ENCODE measurements around the gene MR1. TPM values are rescaled to one million over a fixed set of nuclear protein-coding genes. Genes with fewer than 3 reads are reported as not detected.

Gene MR1
- polyA plus RNA-seq, 1 of the 3 experiments (the other 2 are of a cell fraction) = 7.0 TPM

DNA sequence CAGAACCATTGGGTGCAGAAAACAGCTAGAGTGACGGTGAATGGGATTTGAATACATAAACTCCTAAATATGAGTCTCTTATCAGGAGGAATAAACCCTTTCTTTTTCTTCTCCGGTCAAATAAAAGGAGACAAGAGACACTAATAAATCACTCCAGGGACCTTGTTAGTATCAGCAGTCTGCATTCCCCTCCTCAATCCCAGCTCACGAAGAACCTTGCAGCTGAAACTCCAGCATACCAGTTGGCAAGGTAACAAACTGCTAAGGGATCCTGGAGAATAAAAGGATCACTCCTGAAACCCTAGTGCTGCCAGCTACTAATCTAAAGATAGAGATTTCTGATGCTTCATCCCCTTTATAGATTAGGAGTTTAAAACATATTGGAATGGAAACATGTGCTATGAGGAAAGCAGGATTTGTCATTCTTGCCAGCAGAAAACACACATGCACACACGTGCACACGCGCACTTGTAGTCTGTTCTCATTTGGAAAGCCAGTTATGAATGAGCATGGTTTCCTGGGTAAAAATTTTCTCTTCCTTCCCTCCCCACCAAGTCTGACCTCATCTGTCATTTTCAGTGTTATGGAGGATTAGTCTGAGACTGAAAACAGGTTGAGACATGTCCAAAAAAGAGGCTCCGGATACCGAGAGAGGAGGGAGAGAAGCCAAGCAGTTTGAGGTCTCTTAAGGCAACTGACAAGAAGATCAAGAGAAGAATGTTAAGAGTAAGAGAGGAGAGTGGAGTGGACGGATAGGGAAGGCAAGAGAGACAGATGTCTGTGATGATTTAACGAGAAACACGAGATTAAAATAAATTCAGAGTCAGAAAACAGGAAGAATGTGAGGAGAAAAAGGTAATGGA, 65.6 kb downstream of the MR1 start:
- Histone ChIP-seq H3K9ac (peak overlapping the region; percentile 70), H3K4me2 (peak overlapping the region; percentile 99), H3K4me3 (ENCODE audit: low read depth in 2 of 2, low read length in 1 of 2) (peak overlapping the region; percentile 3 to 45; a peak in 3 of 4 replicates), H2AFZ (ENCODE audit: low read depth) (no peak overlapping the region), H3K9me3 (no peaks in the 10 kb centered on the region), H4K20me1 (ENCODE audit: insufficient read depth) (0 out of 2 replicates have a peak, but pooled peaks cover 10% of the 10 kb centered on the region), H3K27ac (ENCODE audit: low read depth in 2 of 2, low read length in 1 of 2) (peak overlapping the region; percentile 98 to 99), H3K79me2 (ENCODE audit: insufficient read depth) (peaks cover 34% of the 10 kb centered on the region), H3K36me3 (replicated peaks in 1 of 2; ENCODE audit: control insufficient read depth in 1 of 2, insufficient read depth in 2 of 2, low read length in 1 of 2) (peaks cover 0 to 1% of the 10 kb centered on the region in 2 experiments), H3K27me3 (ENCODE audit: insufficient read depth) (no peaks in the 10 kb centered on the region), H3K9me2 (no peaks in the 10 kb centered on the region), H3K4me1 (ENCODE audit: control insufficient read depth in 1 of 2, insufficient read depth in 2 of 2, low read depth in 1 of 2, low read length in 1 of 2) (peaks cover 93% of the 10 kb centered on the region in 2 experiments), H3F3A (replicated peaks; ENCODE audit: insufficient read depth) (peaks cover 81% of the 10 kb centered on the region)
- POLR2A ChIA-PET = interaction anchor here (0.9 to 2.3 kb wide), 2 partner anchors 10 to 168 kb away, joined by 3 to 7 read pairs; no protein-coding TSS in a partner anchor
- TF ChIP-seq RXRA (IDR thresholded peaks at IDR 0.05; ENCODE audit: borderline replicate concordance, low read depth) (peak; percentile 66; the same call in 1 of the 2 replicates), JUND (IDR thresholded peaks at IDR 0.05) (peak; percentile 65), MEF2A (IDR thresholded peaks at IDR 0.05; ENCODE audit: borderline replicate concordance, low read depth) (0 out of 2 replicates have a peak, but pooled peaks have one; percentile 18), NFIC (IDR thresholded peaks at IDR 0.05; ENCODE audit: borderline replicate concordance) (peak; percentile 63; the same call in 1 of the 2 replicates), NRF1 (IDR thresholded peaks at IDR 0.05; ENCODE audit: low read depth, low read length) (peak; percentile 34; the same call in 1 of the 2 replicates), MAX (IDR thresholded peaks at IDR 0.05; ENCODE audit: low read depth) (peak; percentile 84), TCF12 (IDR thresholded peaks at IDR 0.05) (peak; percentile 75), FOXM1 (IDR thresholded peaks at IDR 0.05; ENCODE audit: low read depth) (peak; percentile 9; the same call in 1 of the 2 replicates), PBX3 (IDR thresholded peaks at IDR 0.05) (peak; percentile 93), SIN3A (IDR thresholded peaks at IDR 0.05; ENCODE audit: borderline replicate concordance, low read depth, low read length) (peak; percentile 75; the same call in 1 of the 2 replicates), POLR2AphosphoS5 (IDR thresholded peaks at IDR 0.05; ENCODE audit: low read depth, low read length) (peak; percentile 50; the same call in 1 of the 2 replicates), TAF1 (IDR thresholded peaks at IDR 0.05; ENCODE audit: borderline replicate concordance, low read depth, low read length) (peak; percentile 50; the same call in 1 of the 2 replicates), EP300 (IDR thresholded peaks at IDR 0.05; ENCODE audit: borderline replicate concordance in 1 of 2, low read depth in 1 of 2, low read length in 1 of 2) (peak; percentile 7 to 83; a peak in 1 of 4 replicates), GATA2 (CRISPR knock-in tag; IDR thresholded peaks at IDR 0.05) (no peak)
- TF ChIP-seq, protein P1, sequence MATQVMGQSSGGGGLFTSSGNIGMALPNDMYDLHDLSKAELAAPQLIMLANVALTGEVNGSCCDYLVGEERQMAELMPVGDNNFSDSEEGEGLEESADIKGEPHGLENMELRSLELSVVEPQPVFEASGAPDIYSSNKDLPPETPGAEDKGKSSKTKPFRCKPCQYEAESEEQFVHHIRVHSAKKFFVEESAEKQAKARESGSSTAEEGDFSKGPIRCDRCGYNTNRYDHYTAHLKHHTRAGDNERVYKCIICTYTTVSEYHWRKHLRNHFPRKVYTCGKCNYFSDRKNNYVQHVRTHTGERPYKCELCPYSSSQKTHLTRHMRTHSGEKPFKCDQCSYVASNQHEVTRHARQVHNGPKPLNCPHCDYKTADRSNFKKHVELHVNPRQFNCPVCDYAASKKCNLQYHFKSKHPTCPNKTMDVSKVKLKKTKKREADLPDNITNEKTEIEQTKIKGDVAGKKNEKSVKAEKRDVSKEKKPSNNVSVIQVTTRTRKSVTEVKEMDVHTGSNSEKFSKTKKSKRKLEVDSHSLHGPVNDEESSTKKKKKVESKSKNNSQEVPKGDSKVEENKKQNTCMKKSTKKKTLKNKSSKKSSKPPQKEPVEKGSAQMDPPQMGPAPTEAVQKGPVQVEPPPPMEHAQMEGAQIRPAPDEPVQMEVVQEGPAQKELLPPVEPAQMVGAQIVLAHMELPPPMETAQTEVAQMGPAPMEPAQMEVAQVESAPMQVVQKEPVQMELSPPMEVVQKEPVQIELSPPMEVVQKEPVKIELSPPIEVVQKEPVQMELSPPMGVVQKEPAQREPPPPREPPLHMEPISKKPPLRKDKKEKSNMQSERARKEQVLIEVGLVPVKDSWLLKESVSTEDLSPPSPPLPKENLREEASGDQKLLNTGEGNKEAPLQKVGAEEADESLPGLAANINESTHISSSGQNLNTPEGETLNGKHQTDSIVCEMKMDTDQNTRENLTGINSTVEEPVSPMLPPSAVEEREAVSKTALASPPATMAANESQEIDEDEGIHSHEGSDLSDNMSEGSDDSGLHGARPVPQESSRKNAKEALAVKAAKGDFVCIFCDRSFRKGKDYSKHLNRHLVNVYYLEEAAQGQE (IDR thresholded peaks at IDR 0.05; ENCODE audit: low read depth, low read length) = no peak
- TF ChIP-seq, protein P2, sequence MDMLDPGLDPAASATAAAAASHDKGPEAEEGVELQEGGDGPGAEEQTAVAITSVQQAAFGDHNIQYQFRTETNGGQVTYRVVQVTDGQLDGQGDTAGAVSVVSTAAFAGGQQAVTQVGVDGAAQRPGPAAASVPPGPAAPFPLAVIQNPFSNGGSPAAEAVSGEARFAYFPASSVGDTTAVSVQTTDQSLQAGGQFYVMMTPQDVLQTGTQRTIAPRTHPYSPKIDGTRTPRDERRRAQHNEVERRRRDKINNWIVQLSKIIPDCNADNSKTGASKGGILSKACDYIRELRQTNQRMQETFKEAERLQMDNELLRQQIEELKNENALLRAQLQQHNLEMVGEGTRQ (IDR thresholded peaks at IDR 0.05; ENCODE audit: borderline replicate concordance, low read depth, low read length) = no peak
- 18% methylated on average over 11 of the region's 11 CpGs for WGBS (ENCODE audit: low lambda C conversion rate)
- no peak for DNase-seq
- CTCF ChIA-PET = interaction anchor here (2.0 to 13.3 kb wide), 3 partner anchors 9 to 42 kb away, joined by 4 to 145 read pairs (median 8); no protein-coding TSS in a partner anchor

Measured in SK-N-SH (cell line).